A549 treated with CORT108297 at 1 μM for 4 hours (cell line): ENCODE data around the gene SH3BGRL2. TPM values are rescaled to one million over a fixed set of nuclear protein-coding genes. Genes with fewer than 3 reads are reported as not detected.

Experiments used
- total RNA-seq: library from RNA; stranded (reverse); fragments of 200-300 nt; extraction: Qiagen RNA extraction; gene quantifications from 5 replicates; pipeline ENCODE4 v1.2.3, GENCODE V29; 2022

The SH3BGRL2 gene
- 0.24 to 0.33 TPM (median 0.27 TPM) in 5 replicates for total RNA-seq

GRCh38 chr6:79630883-79631692 lies at the start of gene SH3BGRL2:
TSS of gene SH3BGRL2 (plus strand) at chr6:79631329. CDS start at chr6:79631462, 133 bp downstream.

Other genes with a start within 250 kb of the SH3BGRL2 start
- 0.49 to 1.1 TPM (median 0.95 TPM) in 5 replicates for gene LCA5, start 93.9 kb upstream of the SH3BGRL2 start, total RNA-seq